NCI-H1092 treated with DMSO at 0.1 percent for 48 hours (cell line): ENCODE data around the gene SLC6A8.
A peak's percentile ranks its signal among the peaks of the same experiment; 100 is the strongest.
"Not testable (repeated sequence)": the region's sequence is repeated elsewhere in the genome, so short reads cannot be mapped to it uniquely, and the experiment has no call there.

Experiments used
- DNase-seq: peaks from one replicate; lab custom pipeline; 2025; lab: John Stamatoyannopoulos, UW

Gene SLC6A8

DNA sequence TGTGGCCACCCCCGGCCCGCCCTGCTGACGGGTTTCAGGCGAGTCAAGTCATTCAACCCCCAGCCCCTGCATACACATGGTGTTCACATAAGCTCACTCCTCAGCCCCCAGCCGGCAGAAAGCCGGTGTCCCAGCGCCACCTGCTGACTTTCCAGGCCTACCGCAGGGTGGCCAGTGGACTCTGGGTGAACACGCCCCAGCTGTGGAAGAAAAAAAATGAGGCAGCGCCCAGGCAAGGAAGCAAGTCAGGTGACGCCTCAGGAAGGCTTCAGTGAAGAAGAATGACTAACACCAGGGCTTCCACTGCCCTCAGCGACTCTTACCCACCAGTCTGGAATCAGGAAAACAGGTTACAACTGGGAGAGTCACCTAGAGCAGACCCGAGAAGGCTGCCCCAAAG is 20.7 kb downstream of the SLC6A8 start:
- DNase-seq, result no peak

- DNase-seq, result no peak
These were observed 22.3 kb downstream of the SLC6A8 start for GRCh38 chrX:153709726-153710674.

- DNase-seq, result no peak
These were observed 26.5 kb downstream of the SLC6A8 start for GRCh38 chrX:153714256-153714655.

DNA sequence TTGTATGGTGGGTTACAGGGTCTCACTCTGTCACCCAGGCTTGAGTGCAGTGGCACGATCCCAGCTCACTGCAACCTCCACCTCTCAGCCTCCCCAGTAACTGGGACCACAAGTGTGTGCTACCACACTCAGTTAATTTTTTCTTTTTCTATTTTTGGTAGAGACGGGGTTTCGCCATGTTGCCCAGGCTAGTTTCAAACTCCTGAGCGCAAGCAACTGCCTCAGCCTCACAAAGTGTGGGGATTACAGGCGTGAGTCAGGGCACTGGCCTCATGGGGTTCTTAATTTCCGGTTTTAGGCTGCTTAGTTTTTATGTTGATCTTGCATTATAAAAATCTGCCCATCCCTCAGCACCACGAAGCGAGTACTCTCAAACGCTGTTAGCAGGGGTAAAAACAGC is 29.7 kb downstream of the SLC6A8 start:
- DNase-seq, result no peak

- DNase-seq, result no peak
These were observed 31.5 kb downstream of the SLC6A8 start for GRCh38 chrX:153719238-153719637.

- no peak for DNase-seq
These were observed 32.0 kb downstream of the SLC6A8 start for GRCh38 chrX:153719701-153720100.

DNA sequence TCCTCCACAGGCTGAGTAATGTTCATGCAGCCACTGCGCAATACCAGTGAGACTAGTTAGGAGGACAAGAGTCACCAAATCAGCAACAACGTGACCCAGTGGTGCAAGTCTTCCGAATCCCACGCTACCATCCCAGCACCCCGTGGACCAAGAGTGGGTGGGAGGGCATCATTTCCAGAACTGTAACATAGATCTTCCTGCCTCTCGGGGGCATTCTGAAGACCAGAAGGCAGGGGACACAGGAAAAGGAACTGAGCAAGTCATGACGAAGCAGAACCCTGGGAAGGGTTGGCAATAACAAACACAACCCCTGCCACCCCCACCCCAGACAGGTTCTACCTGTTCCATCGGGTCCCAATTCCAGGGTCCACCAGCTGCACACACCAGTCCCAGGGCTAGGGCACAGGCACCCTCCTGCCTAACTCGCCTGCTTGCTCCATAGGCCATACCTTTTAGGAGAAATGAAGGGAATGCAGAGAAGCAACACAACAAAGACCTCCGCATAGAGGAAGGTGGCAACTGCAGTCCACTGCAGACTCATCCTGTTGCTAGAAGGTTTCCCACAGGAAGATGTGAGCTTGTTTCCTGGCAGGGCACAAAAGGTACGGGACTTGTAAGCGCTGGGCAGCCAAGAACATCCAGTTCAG is 35.1 kb downstream of the SLC6A8 start:
- no peak for DNase-seq

DNA sequence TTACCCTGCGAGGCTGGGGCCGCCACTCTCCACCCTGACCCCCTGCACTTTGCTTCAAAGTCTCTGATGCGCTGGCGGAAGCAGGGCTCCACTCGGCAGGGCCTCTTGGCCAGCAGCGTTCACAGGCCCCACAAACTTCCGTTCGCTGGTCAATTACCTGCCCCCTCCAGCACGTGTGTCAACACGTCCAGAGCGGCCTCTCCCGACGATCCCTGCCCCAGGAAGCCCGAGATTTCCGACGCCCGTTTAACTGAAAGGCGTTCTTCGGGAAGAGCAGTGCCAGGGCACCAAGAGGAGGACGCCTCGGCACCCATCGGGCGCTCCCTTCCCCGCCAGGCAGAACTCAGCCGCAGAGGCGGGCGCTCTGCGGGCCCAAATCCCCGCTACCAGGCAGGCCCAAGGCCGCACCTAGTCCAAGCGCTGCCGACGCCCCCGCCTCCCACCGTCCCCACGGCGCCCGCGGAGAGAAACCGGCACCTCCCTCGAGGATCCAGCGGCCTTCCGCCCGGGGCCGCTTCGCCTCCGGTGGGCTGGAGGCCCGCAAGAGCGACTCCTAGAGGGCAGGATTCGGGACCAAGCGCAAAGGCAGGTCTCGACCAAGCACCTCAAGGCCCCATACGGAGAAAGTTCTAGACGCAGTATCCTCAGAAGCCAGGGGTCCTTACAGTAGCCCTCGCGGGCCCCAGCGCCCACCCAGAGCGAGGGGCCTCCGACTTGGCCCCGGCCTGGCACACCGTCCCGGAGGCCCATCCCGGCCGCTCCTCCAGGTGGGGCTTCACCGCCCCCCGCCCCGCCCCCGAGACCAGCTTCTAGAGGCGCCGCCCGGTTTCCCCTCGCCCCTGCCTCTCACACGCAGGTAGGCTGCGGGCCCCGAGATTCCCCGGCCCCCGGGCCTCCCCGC is 35.9 kb downstream of the SLC6A8 start:
- DNase-seq, result peak; percentile 52

GRCh38 chrX:153724252-153725038 is 36.7 kb downstream of the SLC6A8 start, which contains the start of the genes ABCD1 and BCAP31:
TSS of gene ABCD1 (plus strand) at chrX:153724856. CDS start at chrX:153725267, 411 bp downstream.
TSS of gene BCAP31 (minus strand) at chrX:153724387. CDS start at chrX:153723244, 1,143 bp downstream.
- DNase-seq, result peak; percentile 90

DNA sequence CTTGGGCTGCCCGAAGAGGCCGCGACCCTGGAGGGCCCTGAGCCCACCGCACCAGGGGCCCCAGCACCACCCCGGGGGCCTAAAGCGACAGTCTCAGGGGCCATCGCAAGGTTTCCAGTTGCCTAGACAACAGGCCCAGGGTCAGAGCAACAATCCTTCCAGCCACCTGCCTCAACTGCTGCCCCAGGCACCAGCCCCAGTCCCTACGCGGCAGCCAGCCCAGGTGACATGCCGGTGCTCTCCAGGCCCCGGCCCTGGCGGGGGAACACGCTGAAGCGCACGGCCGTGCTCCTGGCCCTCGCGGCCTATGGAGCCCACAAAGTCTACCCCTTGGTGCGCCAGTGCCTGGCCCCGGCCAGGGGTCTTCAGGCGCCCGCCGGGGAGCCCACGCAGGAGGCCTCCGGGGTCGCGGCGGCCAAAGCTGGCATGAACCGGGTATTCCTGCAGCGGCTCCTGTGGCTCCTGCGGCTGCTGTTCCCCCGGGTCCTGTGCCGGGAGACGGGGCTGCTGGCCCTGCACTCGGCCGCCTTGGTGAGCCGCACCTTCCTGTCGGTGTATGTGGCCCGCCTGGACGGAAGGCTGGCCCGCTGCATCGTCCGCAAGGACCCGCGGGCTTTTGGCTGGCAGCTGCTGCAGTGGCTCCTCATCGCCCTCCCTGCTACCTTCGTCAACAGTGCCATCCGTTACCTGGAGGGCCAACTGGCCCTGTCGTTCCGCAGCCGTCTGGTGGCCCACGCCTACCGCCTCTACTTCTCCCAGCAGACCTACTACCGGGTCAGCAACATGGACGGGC is 37.5 kb downstream of the SLC6A8 start:
- DNase-seq, result no peak

DNA sequence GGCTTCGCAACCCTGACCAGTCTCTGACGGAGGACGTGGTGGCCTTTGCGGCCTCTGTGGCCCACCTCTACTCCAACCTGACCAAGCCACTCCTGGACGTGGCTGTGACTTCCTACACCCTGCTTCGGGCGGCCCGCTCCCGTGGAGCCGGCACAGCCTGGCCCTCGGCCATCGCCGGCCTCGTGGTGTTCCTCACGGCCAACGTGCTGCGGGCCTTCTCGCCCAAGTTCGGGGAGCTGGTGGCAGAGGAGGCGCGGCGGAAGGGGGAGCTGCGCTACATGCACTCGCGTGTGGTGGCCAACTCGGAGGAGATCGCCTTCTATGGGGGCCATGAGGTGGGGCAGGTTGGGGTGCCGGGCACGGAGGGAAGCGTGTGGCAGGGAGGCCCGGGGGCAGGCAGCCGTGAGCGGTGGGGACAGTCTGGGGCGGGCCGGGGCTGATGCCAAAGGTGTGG is 38.1 kb downstream of the SLC6A8 start:
- DNase-seq, result no peak

GRCh38 chrX:153726286-153727122 is 38.8 kb downstream of the SLC6A8 start:
- peak; percentile 77 for DNase-seq

DNA sequence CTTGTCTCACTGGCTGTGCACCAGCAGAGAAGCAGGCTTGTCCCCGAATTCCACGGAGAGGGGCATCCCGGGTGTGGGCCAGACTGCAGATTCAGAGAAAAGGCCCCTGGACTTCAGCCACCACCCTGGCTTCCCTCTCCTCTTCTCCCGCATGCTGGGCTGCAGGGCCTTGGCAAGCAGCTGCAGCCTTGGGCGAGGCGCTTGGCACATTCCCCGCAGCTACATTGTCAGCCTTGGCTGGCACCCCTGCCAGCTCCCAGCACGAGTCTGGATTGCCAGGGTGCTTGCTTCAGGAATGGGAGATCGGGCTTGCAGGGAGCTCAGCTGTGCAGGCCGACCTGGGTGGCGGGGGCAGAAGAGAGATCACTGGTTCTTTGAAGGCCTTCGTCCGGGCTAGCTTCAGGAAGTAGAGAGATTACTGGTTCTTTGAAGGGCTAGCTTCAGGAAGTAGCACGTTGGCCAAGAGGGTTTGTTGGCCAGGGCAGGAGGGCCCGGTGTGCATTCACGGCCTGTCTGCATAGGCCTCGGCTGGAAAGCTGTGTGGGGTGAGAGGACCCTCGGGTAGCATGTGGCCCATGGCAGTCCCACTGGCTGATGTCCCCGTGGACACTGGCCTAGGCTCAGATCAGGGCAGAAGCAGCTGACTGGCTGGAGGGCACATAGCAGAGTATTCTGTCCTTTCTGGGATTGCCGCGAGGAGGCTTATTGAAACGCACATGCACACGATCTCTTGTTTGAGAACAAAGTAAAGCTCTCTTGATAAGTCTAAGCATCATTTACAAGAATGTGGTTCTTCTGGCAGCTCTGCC is 39.6 kb downstream of the SLC6A8 start:
- peak; percentile 81 for DNase-seq

- DNase-seq, result no peak
These were observed 40.4 kb downstream of the SLC6A8 start for GRCh38 chrX:153728095-153728494.

- no peak for DNase-seq
These were observed 41.4 kb downstream of the SLC6A8 start for GRCh38 chrX:153728951-153729631.

GRCh38 chrX:153730115-153730514 is 42.4 kb downstream of the SLC6A8 start:
- DNase-seq, result not testable (repeated sequence)

- DNase-seq, result no peak
These were observed 43.6 kb downstream of the SLC6A8 start for GRCh38 chrX:153731117-153731844.
